HG02938 (cell line): ENCODE measurements around the gene MEIS3.
"Not testable (repeated sequence)": the region's sequence is repeated elsewhere in the genome, so short reads cannot be mapped to it uniquely, and the experiment has no call there.

Source experiments
- ATAC-seq: cut with Tn5 transposase; IDR thresholded peaks from one replicate; pipeline ENCODE4 v1.9.1; 2021; ENCODE audit warnings: mild to moderate bottlenecking, moderate library complexity; ENCODE audit not compliant: unreplicated experiment

Gene MEIS3

DNA sequence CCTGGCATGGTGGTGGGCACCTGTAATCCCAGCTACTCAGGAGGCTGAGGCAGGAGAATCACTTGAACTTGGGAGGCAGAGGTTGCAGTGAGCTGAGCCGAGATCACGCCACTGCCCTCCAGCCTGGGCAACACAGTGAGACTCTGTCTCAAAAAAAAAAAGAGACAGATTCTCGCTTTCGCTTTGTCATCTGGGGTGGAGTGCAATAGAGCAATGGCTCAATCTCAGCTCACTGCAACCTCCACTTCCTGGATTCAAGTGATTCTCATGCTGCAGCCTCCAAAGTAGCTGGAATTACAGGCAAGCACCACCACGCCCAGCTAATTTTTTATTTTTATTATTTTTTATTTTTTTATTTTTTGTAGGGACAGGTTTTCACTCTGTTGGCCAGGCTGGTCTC is 30.6 kb downstream of the MEIS3 start:
- not testable (repeated sequence) for ATAC-seq

GRCh38 chr19:47387623-47388022 is 31.7 kb downstream of the MEIS3 start:
- ATAC-seq, result not testable (repeated sequence)

DNA sequence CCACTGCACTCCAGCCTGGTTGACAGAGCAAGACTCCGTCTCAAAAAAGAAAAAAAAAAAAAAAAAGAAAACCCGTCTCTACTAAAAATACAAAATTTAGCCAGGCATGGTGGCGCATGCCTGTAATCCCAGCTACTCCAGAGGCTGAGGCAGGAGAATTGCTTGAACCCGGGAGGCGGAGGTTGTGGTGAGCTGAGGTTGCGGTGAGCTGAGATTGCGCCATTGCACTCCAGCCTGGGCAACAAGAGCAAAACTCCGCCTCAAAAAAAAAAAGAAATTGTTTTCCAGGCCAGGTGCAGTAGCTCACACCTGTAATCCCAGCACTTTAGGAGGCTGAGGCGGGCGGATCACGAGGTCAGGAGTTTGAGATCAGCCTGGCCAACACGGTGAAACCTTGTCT is 32.7 kb downstream of the MEIS3 start:
- ATAC-seq, result not testable (repeated sequence)

GRCh38 chr19:47384533-47384932 is 34.8 kb downstream of the MEIS3 start:
- ATAC-seq, result not testable (repeated sequence)

DNA sequence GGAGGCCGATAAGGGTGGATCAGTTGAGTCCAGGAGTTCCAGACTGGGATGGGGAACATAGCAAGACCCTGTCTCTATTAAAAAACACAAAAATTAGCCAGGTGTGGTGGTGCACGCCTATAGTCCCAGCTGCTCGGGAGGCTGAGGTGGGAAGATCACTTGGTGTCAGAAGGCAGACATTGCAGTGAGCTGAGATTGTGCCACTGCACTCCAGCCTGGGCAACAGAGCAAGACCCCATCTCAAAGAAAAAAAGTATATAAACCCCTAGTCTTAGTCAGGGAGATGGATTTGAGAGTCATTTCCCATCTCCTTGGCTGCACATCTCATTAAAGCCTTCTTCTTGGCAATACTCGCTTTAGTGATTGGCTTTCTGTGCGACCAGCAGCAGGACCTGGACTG is 35.4 kb downstream of the MEIS3 start:
- ATAC-seq, result not testable (repeated sequence)

DNA sequence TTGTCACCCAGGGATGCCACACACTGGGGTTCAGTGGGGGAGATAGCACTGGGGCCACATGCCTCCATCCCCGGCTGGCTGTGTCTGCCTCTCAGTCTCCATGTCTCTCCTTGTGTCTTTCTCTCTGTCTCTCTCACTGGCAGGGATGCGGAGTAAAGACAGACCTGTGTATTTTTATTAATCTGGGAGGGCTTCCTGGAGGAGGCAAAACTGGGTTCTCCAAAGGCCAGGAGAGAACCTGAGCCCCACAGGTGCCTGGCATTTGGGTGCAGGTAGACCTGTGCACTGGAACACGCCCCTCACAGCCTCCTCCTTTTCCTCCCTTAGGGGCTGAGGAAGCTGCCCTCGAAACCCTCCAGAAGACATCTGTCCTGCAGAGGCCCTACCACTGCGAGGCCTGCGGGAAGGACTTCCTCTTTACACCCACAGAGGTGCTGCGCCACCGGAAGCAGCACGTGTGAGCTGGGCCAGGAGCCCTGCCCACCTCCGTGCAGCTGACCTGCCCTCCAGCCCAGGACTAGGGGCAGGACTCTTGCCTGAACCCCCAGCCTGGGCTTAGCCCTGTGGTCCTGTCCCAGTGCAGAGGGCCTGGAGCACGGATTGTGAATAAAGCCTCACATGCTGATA is 37.6 kb downstream of the MEIS3 start:
- ATAC-seq, result no peak

DNA sequence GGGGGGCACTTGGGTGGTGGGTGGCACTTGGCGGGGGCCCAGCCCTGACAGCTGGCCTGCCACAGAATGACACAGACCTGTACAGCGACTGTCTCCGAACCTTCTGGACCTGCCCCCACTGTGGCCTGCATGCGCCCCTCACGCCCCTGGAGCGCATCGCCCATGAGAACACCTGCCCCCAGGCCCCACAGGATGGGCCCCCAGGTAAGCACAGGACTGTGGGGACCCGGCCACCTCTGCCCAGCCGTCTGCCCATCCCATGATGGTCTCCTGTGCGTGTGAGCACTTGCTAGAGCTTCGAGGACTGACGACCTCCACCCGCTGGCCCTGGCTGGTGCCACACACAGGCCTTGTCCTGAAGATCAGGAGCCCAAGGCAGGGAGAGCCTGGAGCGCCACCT is 38.2 kb downstream of the MEIS3 start:
- no peak for ATAC-seq

- ATAC-seq, result no peak
These were observed 38.8 kb downstream of the MEIS3 start for GRCh38 chr19:47380559-47380958.

DNA sequence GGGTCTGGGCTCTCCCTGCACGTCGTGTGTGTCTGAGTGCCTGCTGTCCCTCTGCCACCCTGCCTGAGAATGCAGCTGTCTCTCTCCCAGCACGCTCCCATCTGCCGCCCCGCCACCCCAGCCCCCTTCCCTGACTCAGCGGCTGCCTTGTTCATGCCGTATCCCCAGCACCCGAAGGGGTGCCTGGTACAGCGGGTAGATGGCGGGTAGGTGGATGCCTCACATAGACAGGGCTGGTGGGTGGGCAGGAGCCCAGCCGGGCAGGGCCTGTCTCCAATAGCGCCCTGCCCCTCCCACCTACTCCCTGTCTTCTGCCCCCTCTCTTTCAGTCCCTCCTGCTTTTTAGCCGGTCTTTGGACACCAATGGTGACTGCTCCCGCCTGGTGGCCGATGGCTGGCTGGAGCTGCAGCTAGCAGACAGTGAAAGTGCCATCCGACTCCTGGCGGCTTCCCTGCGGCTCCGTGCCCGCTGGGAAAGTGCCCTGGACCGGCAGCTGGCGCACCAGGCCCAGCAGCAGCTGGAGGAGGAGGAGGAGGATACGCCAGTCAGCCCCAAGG is 39.9 kb downstream of the MEIS3 start:
- no peak for ATAC-seq

- no peak for ATAC-seq
These were observed 41.1 kb downstream of the MEIS3 start for GRCh38 chr19:47378246-47378645.

GRCh38 chr19:47377801-47378200 is 41.5 kb downstream of the MEIS3 start:
- ATAC-seq, result no peak

- no peak for ATAC-seq
These were observed 42.1 kb downstream of the MEIS3 start for GRCh38 chr19:47377208-47377701.

DNA sequence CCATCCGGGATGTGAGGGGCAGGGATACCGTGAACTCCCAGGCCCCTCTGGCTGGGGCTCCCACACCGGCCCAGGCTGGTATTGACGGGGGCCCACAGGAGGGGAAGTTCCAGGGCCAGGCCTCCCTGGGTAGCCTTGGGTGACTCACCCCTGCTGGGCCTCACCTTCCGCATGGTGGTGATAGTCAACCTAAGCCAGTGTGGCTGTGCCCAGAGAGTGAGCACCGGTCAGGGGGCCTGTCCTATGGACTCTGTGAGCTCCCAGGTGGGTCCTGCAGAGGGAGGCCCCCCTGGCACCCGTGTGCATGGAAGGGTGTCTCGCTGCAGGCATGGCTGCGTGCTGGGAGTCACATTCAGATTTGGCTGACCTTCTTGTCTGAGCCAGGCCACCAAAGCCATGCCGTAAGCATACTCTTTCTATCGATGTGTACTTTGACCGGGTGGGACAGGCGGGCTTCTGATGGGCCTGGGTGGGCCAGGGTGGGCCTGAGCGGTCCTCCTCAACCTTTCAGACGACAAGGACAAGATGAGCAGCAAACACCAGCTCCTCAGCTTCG is 42.7 kb downstream of the MEIS3 start:
- ATAC-seq, result no peak

GRCh38 chr19:47375694-47376588 is 43.4 kb downstream of the MEIS3 start:
- no peak for ATAC-seq

DNA sequence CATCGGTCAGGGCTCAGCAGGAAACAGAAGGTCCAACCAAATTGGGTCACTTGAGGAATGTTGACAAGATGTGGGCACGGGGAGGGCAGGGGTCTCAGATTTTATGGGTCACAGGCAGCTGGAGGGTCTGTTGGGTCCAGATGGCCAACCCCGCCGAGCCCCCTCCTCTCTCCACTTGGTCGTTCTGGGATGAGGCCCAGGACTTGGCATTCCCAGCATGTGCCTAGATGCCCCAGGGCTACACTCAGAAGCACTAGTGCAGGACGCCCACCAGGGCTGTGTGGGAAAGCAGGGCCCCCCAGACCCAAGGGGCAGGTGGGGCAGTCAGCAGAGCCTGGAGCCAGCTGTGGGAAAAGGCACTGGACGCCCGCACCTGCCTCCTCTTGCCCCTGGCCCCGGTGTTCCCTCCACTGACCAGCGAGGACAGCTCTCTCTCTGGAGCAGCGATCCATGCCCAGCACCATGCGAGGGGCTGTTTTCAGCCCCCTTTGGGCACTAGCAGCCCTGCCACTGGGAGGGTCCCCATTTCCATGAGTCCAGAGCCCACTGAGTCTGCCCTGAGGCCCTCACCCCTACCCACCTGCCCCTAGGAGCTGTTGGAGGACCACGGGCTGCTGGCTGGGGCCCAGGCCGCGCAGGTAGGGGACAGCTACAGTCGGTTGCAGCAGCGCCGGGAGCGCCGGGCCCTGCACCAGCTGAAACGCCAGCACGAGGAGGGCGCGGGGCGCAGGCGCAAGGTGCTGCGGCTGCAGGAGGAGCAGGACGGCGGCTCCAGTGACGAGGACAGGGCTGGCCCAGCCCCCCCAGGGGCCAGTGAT is 44.2 kb downstream of the MEIS3 start:
- no peak for ATAC-seq

- no peak for ATAC-seq
These were observed 45.8 kb downstream of the MEIS3 start for GRCh38 chr19:47373246-47374240.

GRCh38 chr19:47372603-47373002 is 46.7 kb downstream of the MEIS3 start:
- no peak for ATAC-seq

- ATAC-seq, result no peak
These were observed 48.1 kb downstream of the MEIS3 start for GRCh38 chr19:47371261-47371660.

GRCh38 chr19:47370045-47370611 is 49.2 kb downstream of the MEIS3 start:
- no peak for ATAC-seq
